NCI-H2227 treated with DMSO at 0.1 percent for 48 hours (cell line): ENCODE results near the gene C1QTNF12.
A peak's percentile ranks its signal among the peaks of the same experiment; 100 is the strongest.

Experiments
- DNase-seq: peaks from one replicate; lab custom pipeline; 2025; lab: John Stamatoyannopoulos, UW

Gene C1QTNF12

GRCh38 chr1:1240822-1241587, 5.5 kb downstream of the C1QTNF12 start:
- no peak for DNase-seq

GRCh38 chr1:1240348-1240732, 6.2 kb downstream of the C1QTNF12 start:
- DNase-seq: no peak

- DNase-seq: no peak
Observed at GRCh38 chr1:1239614-1240347, 6.7 kb downstream of the C1QTNF12 start.

GRCh38 chr1:1239227-1239613, 7.3 kb downstream of the C1QTNF12 start:
- DNase-seq: no peak

GRCh38 chr1:1238702-1239178, 7.8 kb downstream of the C1QTNF12 start:
- DNase-seq: no peak

- DNase-seq: no peak
Observed at GRCh38 chr1:1237874-1238701, 8.4 kb downstream of the C1QTNF12 start.

GRCh38 chr1:1236945-1237873, 9.3 kb downstream of the C1QTNF12 start:
- DNase-seq: no peak

GRCh38 chr1:1236176-1236763, 10.3 kb downstream of the C1QTNF12 start:
- DNase-seq: no peak

- DNase-seq: no peak
Observed at GRCh38 chr1:1235016-1235744, 11.3 kb downstream of the C1QTNF12 start.

- DNase-seq: no peak
Observed at GRCh38 chr1:1234180-1234808, 12.2 kb downstream of the C1QTNF12 start.

GRCh38 chr1:1233567-1233892, 13.0 kb downstream of the C1QTNF12 start:
- DNase-seq: no peak

GRCh38 chr1:1232796-1233566, 13.5 kb downstream of the C1QTNF12 start:
- no peak for DNase-seq

GRCh38 chr1:1232208-1232795, 14.2 kb downstream of the C1QTNF12 start, which contains the start of gene B3GALT6:
TSS of gene B3GALT6 (plus strand) at chr1:1232237. CDS start at chr1:1232279, 42 bp downstream.
- no peak for DNase-seq

GRCh38 chr1:1231400-1232207, 14.9 kb downstream of the C1QTNF12 start, which contains the start of gene SDF4:
TSS of gene SDF4 (minus strand) at chr1:1232001. CDS start at chr1:1228772, 3,229 bp downstream.
- DNase-seq: peak; percentile 92

- DNase-seq: no peak
Observed at GRCh38 chr1:1230656-1231399, 15.7 kb downstream of the C1QTNF12 start.

GRCh38 chr1:1229770-1230169, 16.8 kb downstream of the C1QTNF12 start:
- no peak for DNase-seq
